ENCODE data around the gene SOCS7. TPM values are rescaled to one million over a fixed set of nuclear protein-coding genes. Genes with fewer than 3 reads are reported as not detected.
A peak's percentile ranks its signal among the peaks of the same experiment; 100 is the strongest.

SOCS7 gene
- total RNA-seq, 1 donor from 2014 or later, result 10.3 TPM

GRCh38 chr17:38440614-38441397 lies 89.2 kb downstream of the SOCS7 start:
- no peak overlapping the region for H3K4me3 ChIP-seq
- TF ChIP-seq CTCF (IDR thresholded peaks at IDR 0.05), result no peak
- H3K36me3 ChIP-seq, result no peaks in the 10 kb centered on the region
- peaks cover 15 to 38% of the 10 kb centered on the region in 2 donors for H3K4me1 ChIP-seq
- H3K9me3 ChIP-seq, result no peaks in the 10 kb centered on the region
- peak overlapping the region; percentile 74 to 75 for H3K27ac ChIP-seq
- no peaks in the 10 kb centered on the region for H3K27me3 ChIP-seq
- DNase-seq (ENCODE audit: low spot score in 2 of 2), result no peak
- intact Hi-C loops (cut with DNase I), result no loop called here

- Histone ChIP-seq H3K4me1 (peaks cover 15 to 38% of the 10 kb centered on the region in 2 donors), H3K4me3 (no peak overlapping the region), H3K27me3 (no peaks in the 10 kb centered on the region), H3K27ac (peak overlapping the region; percentile 74 to 75), H3K9me3 (no peaks in the 10 kb centered on the region), H3K36me3 (no peaks in the 10 kb centered on the region)
- no peak for TF ChIP-seq CTCF (IDR thresholded peaks at IDR 0.05)
- DNase-seq (ENCODE audit: low spot score in 2 of 2), result no peak
- intact Hi-C loops (cut with DNase I), result loop anchor here (2.0 kb wide), 1 partner anchor 17 kb away; no protein-coding TSS in a partner anchor
Measured at GRCh38 chr17:38441429-38442061, 89.9 kb downstream of the SOCS7 start.

- Histone ChIP-seq H3K9me3 (no peaks in the 10 kb centered on the region), H3K27me3 (no peaks in the 10 kb centered on the region), H3K4me3 (no peak overlapping the region), H3K36me3 (no peaks in the 10 kb centered on the region), H3K4me1 (peaks cover 15 to 38% of the 10 kb centered on the region in 2 donors), H3K27ac (peak overlapping the region; percentile 74 to 75)
- DNase-seq (ENCODE audit: low spot score in 2 of 2), result peak in 1 of 2 donors; percentile 80
- intact Hi-C loops (cut with DNase I), result loop anchor here (2.0 kb wide), 1 partner anchor 18 kb away; no protein-coding TSS in a partner anchor
- TF ChIP-seq CTCF (IDR thresholded peaks at IDR 0.05), result no peak
Measured at GRCh38 chr17:38442548-38442947, 90.9 kb downstream of the SOCS7 start.

GRCh38 chr17:38443356-38444031 lies 91.8 kb downstream of the SOCS7 start:
- Histone ChIP-seq H3K4me3 (no peak overlapping the region), H3K27ac (peak overlapping the region; percentile 74 to 75), H3K27me3 (no peaks in the 10 kb centered on the region), H3K4me1 (peaks cover 15 to 38% of the 10 kb centered on the region in 2 donors), H3K9me3 (no peaks in the 10 kb centered on the region), H3K36me3 (no peaks in the 10 kb centered on the region)
- intact Hi-C loops (cut with DNase I), result loop anchor here (1.0 to 2.0 kb wide), 3 partner anchors 11 to 40 kb away; no protein-coding TSS in a partner anchor
- no peak for TF ChIP-seq CTCF (IDR thresholded peaks at IDR 0.05)
- DNase-seq (ENCODE audit: low spot score in 2 of 2), result no peak

- DNase-seq (ENCODE audit: low spot score in 2 of 2), result peak in 1 of 2 donors; percentile 83
- H3K9me3 ChIP-seq, result no peaks in the 10 kb centered on the region
- no peak overlapping the region for H3K4me3 ChIP-seq
- intact Hi-C loops (cut with DNase I), result loop anchor here (1.0 kb wide), 2 partner anchors 10 to 39 kb away; no protein-coding TSS in a partner anchor
- H3K27me3 ChIP-seq, result no peaks in the 10 kb centered on the region
- peak; percentile 86 to 89 (median 87) for TF ChIP-seq CTCF (IDR thresholded peaks at IDR 0.05)
- peaks cover 15 to 38% of the 10 kb centered on the region in 2 donors for H3K4me1 ChIP-seq
- H3K27ac ChIP-seq, result peak overlapping the region; percentile 74 to 75
- H3K36me3 ChIP-seq, result no peaks in the 10 kb centered on the region
Measured at GRCh38 chr17:38444151-38444550, 92.5 kb downstream of the SOCS7 start.

All from ascending aorta (tissue), 2 donors.